ENCODE results near the gene HACE1. TPM values are rescaled to one million over a fixed set of nuclear protein-coding genes. Genes with fewer than 3 reads are reported as not detected.

The HACE1 gene
- total RNA-seq, 4 donors from 2014 or later = 3.6 to 9.0 (median 5.1) TPM

- no peak overlapping the region for H3K27ac ChIP-seq
- in situ Hi-C loops (cut with MboI; ENCODE audit: low sequenced_read_pairs in 4 of 4) (no loop called here), intact Hi-C loops (cut with DNase I; ENCODE audit: low total_unique reads) (no loop called here)
- ATAC-seq (no peak), DNase-seq (no peak)
- H3K36me3 ChIP-seq = no peaks in the 10 kb centered on the region
- H3K4me3 ChIP-seq = no peak overlapping the region
- TF ChIP-seq POLR2A (IDR thresholded peaks at IDR 0.05) = no peak
- TF ChIP-seq, protein P1, sequence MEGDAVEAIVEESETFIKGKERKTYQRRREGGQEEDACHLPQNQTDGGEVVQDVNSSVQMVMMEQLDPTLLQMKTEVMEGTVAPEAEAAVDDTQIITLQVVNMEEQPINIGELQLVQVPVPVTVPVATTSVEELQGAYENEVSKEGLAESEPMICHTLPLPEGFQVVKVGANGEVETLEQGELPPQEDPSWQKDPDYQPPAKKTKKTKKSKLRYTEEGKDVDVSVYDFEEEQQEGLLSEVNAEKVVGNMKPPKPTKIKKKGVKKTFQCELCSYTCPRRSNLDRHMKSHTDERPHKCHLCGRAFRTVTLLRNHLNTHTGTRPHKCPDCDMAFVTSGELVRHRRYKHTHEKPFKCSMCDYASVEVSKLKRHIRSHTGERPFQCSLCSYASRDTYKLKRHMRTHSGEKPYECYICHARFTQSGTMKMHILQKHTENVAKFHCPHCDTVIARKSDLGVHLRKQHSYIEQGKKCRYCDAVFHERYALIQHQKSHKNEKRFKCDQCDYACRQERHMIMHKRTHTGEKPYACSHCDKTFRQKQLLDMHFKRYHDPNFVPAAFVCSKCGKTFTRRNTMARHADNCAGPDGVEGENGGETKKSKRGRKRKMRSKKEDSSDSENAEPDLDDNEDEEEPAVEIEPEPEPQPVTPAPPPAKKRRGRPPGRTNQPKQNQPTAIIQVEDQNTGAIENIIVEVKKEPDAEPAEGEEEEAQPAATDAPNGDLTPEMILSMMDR (IDR thresholded peaks at IDR 0.05 in 4 of 5, conservative IDR thresholded peaks at IDR 0.05 in 1 of 5) = no peak
- H3K9me3 ChIP-seq = no peaks in the 10 kb centered on the region
- no peaks in the 10 kb centered on the region for H3K4me1 ChIP-seq
- H3K27me3 ChIP-seq = no peaks in the 10 kb centered on the region
These were observed 159.1 kb downstream of the HACE1 start for GRCh38 chr6:104700371-104701185.

GRCh38 chr6:104699593-104700329, 160.0 kb downstream of the HACE1 start:
- Histone ChIP-seq H3K9me3 (no peaks in the 10 kb centered on the region), H3K4me1 (no peaks in the 10 kb centered on the region), H3K27ac (no peak overlapping the region), H3K4me3 (no peak overlapping the region), H3K36me3 (no peaks in the 10 kb centered on the region), H3K27me3 (no peaks in the 10 kb centered on the region)
- in situ Hi-C loops (cut with MboI; ENCODE audit: low sequenced_read_pairs in 4 of 4) (no loop called here), intact Hi-C loops (cut with DNase I; ENCODE audit: low total_unique reads) (no loop called here)
- TF ChIP-seq, protein P1 (IDR thresholded peaks at IDR 0.05 in 4 of 5, conservative IDR thresholded peaks at IDR 0.05 in 1 of 5) = no peak
- no peak for TF ChIP-seq POLR2A (IDR thresholded peaks at IDR 0.05)
- ATAC-seq (no peak), DNase-seq (no peak)

- no peak overlapping the region for H3K4me3 ChIP-seq
- no peaks in the 10 kb centered on the region for H3K27me3 ChIP-seq
- no peak for ATAC-seq
- TF ChIP-seq POLR2A (IDR thresholded peaks at IDR 0.05) = no peak
- TF ChIP-seq, protein P1 (IDR thresholded peaks at IDR 0.05 in 4 of 5, conservative IDR thresholded peaks at IDR 0.05 in 1 of 5) = no peak
- no peaks in the 10 kb centered on the region for H3K36me3 ChIP-seq
- intact Hi-C loops (cut with DNase I; ENCODE audit: low total_unique reads) = no loop called here
- no peak overlapping the region for H3K27ac ChIP-seq
- in situ Hi-C loops (cut with MboI; ENCODE audit: low sequenced_read_pairs in 4 of 4) = no loop called here
- no peaks in the 10 kb centered on the region for H3K4me1 ChIP-seq
- H3K9me3 ChIP-seq = no peaks in the 10 kb centered on the region
- no peak for DNase-seq
These were observed 160.7 kb downstream of the HACE1 start for GRCh38 chr6:104698979-104699378.

DNA sequence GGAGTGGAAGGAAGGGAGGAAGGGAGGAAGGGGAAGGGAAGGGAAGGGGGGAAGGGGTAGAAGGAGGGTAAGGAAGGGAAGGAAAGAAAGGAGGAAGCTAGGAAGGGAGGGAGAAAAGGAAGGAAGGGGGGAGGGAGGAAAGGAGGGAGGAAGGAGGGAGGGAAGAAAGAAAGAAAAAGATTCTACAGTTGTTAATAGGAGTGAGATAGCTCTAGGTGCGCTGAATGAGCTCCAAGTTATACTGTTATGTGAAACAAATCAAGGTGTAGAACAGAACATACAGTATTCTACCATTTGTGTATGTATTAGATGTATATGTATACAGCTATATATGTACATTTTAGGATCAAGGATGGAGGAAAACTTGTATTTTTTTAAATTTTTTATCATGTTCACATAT, 167.7 kb downstream of the HACE1 start:
- Histone ChIP-seq H3K4me1 (no peaks in the 10 kb centered on the region), H3K27me3 (no peaks in the 10 kb centered on the region), H3K9me3 (no peaks in the 10 kb centered on the region), H3K4me3 (no peak overlapping the region), H3K36me3 (no peaks in the 10 kb centered on the region), H3K27ac (no peak overlapping the region)
- no peak for ATAC-seq
- DNase-seq = no peak
- intact Hi-C loops (cut with DNase I; ENCODE audit: low total_unique reads) = no loop called here
- in situ Hi-C loops (cut with MboI; ENCODE audit: low sequenced_read_pairs in 4 of 4) = no loop called here
- TF ChIP-seq, protein P1 (IDR thresholded peaks at IDR 0.05 in 4 of 5, conservative IDR thresholded peaks at IDR 0.05 in 1 of 5) = no peak
- TF ChIP-seq POLR2A (IDR thresholded peaks at IDR 0.05) = no peak

Data from gastrocnemius medialis (tissue), 4 donors.